Aorta (tissue), 5 donors: Measurements from ENCODE around the gene TNNI2. TPM values are rescaled to one million over a fixed set of nuclear protein-coding genes. Genes with fewer than 3 reads are reported as not detected.

ENCODE experiments used
- ATAC-seq: fragments of 200-7000 bp; cut with Tn5 transposase; one replicate; pipeline ENCODE4 v1.9.1; 2022; ENCODE audit warnings: moderate library complexity; ENCODE audit not compliant: low FRiP score
- DNase-seq, 2 donors: peaks; one replicate each; pipeline ENCODE4 v3.0.0-alpha.2; 2020
- H3K27ac ChIP-seq, 2 donors: one replicate each; pipeline ENCODE4 v1.5.1; 2013; ENCODE audit warnings: low read length in 2 of 2, mild to moderate bottlenecking in 2 of 2, moderate library complexity in 2 of 2, control low read depth in 1 of 2, inconsistent platforms in 1 of 2, low read depth in 1 of 2
- H3K27me3 ChIP-seq, 2 donors: one replicate each; pipeline ENCODE4 v1.6.1; 2013; ENCODE audit warnings: control low read depth in 1 of 2, low read length in 1 of 2, mild to moderate bottlenecking in 1 of 2, moderate library complexity in 1 of 2; ENCODE audit not compliant: insufficient read depth in 2 of 2, control insufficient read depth in 1 of 2
- H3K36me3 ChIP-seq, 2 donors: one replicate each; pipeline ENCODE4 v1.6.1; 2013; ENCODE audit warnings: control low read depth in 1 of 2, low read length in 1 of 2, mild to moderate bottlenecking in 1 of 2; ENCODE audit not compliant: insufficient read depth in 2 of 2, control insufficient read depth in 1 of 2
- H3K4me1 ChIP-seq, 2 donors: one replicate each; pipeline ENCODE4 v1.6.1; 2013; ENCODE audit warnings: low read length in 2 of 2, control low read depth in 1 of 2, mild to moderate bottlenecking in 1 of 2, moderate library complexity in 1 of 2; ENCODE audit not compliant: insufficient read depth in 2 of 2, control insufficient read depth in 1 of 2
- H3K4me3 ChIP-seq, 2 donors: one replicate each; pipeline ENCODE4 v1.5.1; 2013; ENCODE audit warnings: low read length in 2 of 2, control low read depth in 1 of 2, mild to moderate bottlenecking in 1 of 2
- H3K9me3 ChIP-seq: one replicate; pipeline ENCODE4 v1.6.1; 2013; ENCODE audit warnings: mild to moderate bottlenecking, low read length; ENCODE audit not compliant: control insufficient read depth
- WGBS, 2 donors: extraction: QIAGEN DNeasy Blood & Tissue Kit; methylation state at CpG; one replicate each; pipeline ENCODE4 v1.1.7; 2013; 5-methylcytosine and 5-hydroxymethylcytosine counted together
- intact Hi-C, 2 donors: fragments of 100-400 bp; cut with DNase I; formaldehyde crosslinking; loops; one replicate each; pipeline versions ENCODE4 v1.14.2 to v1.15.0; 2022
- polyA plus RNA-seq, 2 donors: library from polyadenylated mRNA; stranded (reverse); fragments of 200-250 nt; gene quantifications; one replicate each; pipeline ENCODE4 v1.2.3, GENCODE V29; 2013
- total RNA-seq, 2 donors: library from RNA; stranded (reverse); fragmentation: NEBNext Ultra II Directional; extraction: Animal tissue kit (Norgen Biotek cat#: 25700); gene quantifications; one replicate each; pipeline ENCODE4 v1.2.1, GENCODE V29; 2021
- donor health status: healthy with polysubstance abuse.
- donor health status: Bipolar disorder and iron deficiency.
- donor health status: DM: no; HTN: no; CAD: no.
- donor health status: DM: no; HTN: no; CAD: no.
- donor health status: DM: yes; HTN: yes; CAD: no.

Gene TNNI2
- total and polyA plus RNA-seq, 4 donors: 0.75 to 2.2 (median 0.81) TPM

GRCh38 chr11:1836011-1836945 is 2.5 kb upstream of the TNNI2 start:
- WGBS, 2 donors: 90 to 95% methylated on average over 43 of the region's 43 CpGs
- DNase-seq (peak in 1 of 2 donors; percentile 50), ATAC-seq (no peak)
- H3K27me3 ChIP-seq: no peaks in the 10 kb centered on the region
- no peaks in the 10 kb centered on the region for H3K4me1 ChIP-seq
- no peaks in the 10 kb centered on the region for H3K9me3 ChIP-seq
- no peak overlapping the region for H3K27ac ChIP-seq
- no peak overlapping the region for H3K4me3 ChIP-seq
- no peaks in the 10 kb centered on the region for H3K36me3 ChIP-seq
- intact Hi-C loops: loop anchor here (5.0 kb wide), 3 partner anchors 41 to 316 kb away; partner anchors contain the start of gene TNNT3 (in 1 of the 2)

DNA sequence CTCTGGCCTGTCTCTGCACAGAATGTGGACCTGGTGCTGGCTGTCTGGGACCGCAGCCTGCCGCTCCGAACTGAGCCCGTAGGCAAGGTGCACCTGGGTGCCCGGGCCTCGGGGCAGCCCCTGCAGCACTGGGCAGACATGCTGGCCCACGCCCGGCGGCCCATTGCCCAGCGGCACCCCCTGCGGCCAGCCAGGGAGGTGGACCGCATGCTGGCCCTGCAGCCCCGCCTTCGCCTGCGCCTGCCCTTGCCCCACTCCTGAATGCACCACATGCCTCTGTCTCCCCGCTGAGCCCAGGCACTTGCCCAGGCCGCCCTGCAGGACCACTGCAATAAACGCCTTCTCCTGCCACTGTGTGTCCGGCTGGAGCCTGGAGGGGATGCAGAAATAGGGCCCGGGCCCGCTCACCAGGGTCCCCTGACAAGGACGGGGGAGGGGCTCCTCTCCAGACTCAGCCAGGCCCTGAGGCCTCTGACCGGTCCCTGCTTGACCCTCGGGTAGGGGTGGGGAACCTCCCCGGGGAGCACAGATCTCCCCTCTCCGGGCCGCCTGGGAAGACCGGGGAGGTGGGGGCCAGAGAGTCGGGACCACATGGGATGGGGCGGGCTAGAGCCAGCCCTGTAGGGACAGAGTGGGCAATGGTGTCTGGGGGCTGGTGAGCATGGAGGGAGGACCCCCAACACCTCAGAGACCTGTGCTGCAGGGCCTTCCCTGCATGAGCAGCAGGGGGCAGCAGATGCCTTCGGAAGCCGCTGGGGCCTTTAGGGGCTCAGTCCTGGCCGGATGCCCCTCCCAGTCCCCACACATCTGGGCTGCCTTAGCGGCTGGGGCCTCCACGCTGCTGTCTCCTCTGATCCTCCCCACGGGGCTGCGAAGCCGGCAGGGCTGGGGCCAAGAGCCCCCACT is 1.4 kb upstream of the TNNI2 start:
- no peaks in the 10 kb centered on the region for H3K4me1 ChIP-seq
- intact Hi-C loops: loop anchor here (5.0 kb wide), 3 partner anchors 40 to 315 kb away; partner anchors contain the start of gene TNNT3 (in 1 of the 2)
- WGBS, 2 donors: 56 to 62% methylated on average over 30 to 38 of the region's 38 CpGs
- no peaks in the 10 kb centered on the region for H3K27me3 ChIP-seq
- H3K27ac ChIP-seq: no peak overlapping the region
- no peaks in the 10 kb centered on the region for H3K36me3 ChIP-seq
- H3K9me3 ChIP-seq: no peaks in the 10 kb centered on the region
- DNase-seq (peak; percentile 81 to 90), ATAC-seq (peak; percentile 67)
- H3K4me3 ChIP-seq: no peak overlapping the region

DNA sequence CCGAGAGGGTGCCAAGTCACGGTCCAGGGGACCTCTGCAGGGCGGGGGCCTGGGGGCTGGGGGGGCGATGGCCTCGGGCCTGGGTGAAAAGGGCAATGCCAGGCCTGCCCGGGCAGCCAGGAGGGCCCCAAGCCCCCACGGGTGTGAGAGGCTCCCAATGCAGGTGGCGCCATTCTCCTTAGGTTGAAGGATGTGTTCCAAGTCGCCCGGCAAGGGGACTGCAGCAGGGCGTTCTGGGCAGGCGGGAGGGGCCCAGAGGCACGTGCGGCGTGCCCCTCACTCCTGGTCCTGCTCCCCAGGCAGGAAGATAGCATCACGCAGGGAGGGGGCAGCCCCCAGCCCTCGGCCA is 730 bp upstream of the TNNI2 start:
- Histone ChIP-seq H3K9me3 (no peaks in the 10 kb centered on the region), H3K4me3 (no peak overlapping the region), H3K27ac (no peak overlapping the region), H3K36me3 (no peaks in the 10 kb centered on the region), H3K27me3 (no peaks in the 10 kb centered on the region), H3K4me1 (no peaks in the 10 kb centered on the region)
- WGBS, 2 donors: 55 to 56% methylated on average over 17 of the region's 17 CpGs
- DNase-seq (peak; percentile 49 to 72), ATAC-seq (no peak)
- intact Hi-C loops: loop anchor here (5.0 kb wide), 3 partner anchors 39 to 314 kb away; partner anchors contain the start of gene TNNT3 (in 1 of the 2)

DNA sequence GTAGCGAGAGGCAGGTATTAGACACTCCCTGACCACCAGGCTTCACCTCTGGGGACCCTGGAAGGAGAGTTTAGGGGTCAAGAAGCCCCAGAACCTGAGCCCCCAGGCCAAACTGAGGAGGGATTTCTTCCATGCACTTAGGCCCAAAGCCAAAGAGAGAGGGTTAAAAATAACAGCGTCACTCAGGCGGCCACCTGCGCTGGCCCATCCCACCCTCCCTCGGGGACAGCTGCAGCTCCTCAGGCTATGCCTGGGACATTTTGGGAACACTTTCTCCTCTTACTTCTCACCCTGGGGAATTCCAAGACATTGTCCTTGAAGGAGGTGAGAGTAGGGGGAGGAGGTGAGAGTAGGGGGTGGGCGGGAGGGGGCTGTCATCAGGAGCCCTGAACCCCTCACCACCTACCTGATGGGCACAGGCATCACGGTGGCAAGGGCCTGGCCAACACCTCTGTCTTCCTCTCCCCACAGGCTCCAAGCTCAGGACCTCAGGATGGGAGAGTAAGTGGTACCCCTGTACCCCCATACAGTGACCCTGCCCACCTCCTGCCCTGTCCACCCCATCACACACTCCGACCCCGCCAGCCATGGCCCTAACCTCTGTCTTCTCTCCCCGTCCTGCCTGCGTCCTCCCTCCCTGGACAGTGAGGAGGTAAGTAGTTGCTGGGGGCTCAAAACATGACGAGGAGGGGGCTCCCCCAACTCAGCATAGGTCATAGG is 583 bp downstream of the TNNI2 start:
- intact Hi-C loops: loop anchor here (5.0 kb wide), 3 partner anchors 38 to 313 kb away; partner anchors contain the start of gene TNNT3 (in 1 of the 2)
- Histone ChIP-seq H3K4me3 (no peak overlapping the region), H3K27me3 (no peaks in the 10 kb centered on the region), H3K36me3 (no peaks in the 10 kb centered on the region), H3K9me3 (no peaks in the 10 kb centered on the region), H3K4me1 (no peaks in the 10 kb centered on the region), H3K27ac (no peak overlapping the region)
- ATAC-seq: no peak
- WGBS, 2 donors: 88 to 90% methylated on average over 12 of the region's 12 CpGs
- DNase-seq: no peak

DNA sequence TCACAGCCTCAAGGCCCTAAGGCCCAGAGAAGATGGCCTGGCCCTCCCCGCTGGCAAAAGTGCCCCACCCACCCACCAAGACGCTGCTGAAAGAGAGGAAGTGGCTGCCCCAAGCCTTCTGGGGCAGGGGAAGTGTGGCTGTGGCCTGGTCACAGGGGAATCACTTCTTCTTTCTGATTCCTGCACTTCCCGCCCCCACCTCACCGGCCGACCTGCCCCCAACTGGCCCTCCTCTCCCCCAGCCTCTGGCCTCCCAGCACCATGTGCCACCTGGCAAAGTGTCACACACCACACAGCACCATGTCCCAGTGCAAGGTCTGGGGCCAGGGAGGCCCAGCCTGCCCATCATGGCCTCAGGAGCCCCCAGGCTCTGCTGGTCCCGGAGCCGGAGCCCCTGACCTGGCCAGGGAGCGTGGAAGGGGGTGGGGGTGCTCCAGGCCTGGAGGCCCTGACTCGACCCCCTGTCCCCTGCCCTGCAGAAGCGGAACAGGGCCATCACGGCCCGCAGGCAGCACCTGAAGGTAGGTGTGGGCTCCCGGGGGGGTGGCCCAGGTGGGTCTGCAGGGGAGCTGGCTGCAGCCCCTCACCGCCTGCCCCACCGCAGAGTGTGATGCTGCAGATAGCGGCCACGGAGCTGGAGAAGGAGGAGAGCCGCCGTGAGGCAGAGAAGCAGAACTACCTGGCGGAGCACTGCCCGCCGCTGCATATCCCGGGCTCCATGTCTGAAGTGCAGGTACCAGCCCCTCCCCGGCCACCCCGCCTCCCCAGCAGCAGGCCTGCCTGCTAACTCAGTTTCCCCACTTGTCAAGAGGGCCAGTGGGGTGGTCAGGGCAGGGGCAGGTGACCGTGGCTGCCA is 1.4 kb downstream of the TNNI2 start:
- no peak overlapping the region for H3K27ac ChIP-seq

GRCh38 chr11:1840780-1841480 is 2.1 kb downstream of the TNNI2 start:
- intact Hi-C loops: no loop called here
- no peak overlapping the region for H3K27ac ChIP-seq
- H3K4me1 ChIP-seq: no peaks in the 10 kb centered on the region
- ATAC-seq (no peak), DNase-seq (peak; percentile 48 to 76)
- no peaks in the 10 kb centered on the region for H3K36me3 ChIP-seq
- 94% methylated on average over 26 to 37 of the region's 37 CpGs for WGBS, 2 donors
- no peaks in the 10 kb centered on the region for H3K27me3 ChIP-seq
- no peak overlapping the region for H3K4me3 ChIP-seq
- no peaks in the 10 kb centered on the region for H3K9me3 ChIP-seq

More for the DNA sequence above, 1.4 kb downstream of the TNNI2 start:
- Histone ChIP-seq H3K9me3 (no peaks in the 10 kb centered on the region), H3K4me3 (no peak overlapping the region), H3K36me3 (no peaks in the 10 kb centered on the region), H3K4me1 (no peaks in the 10 kb centered on the region), H3K27me3 (no peaks in the 10 kb centered on the region)
- DNase-seq (peak; percentile 81 to 88), ATAC-seq (no peak)
- WGBS, 2 donors: 86 to 93% methylated on average over 20 to 26 of the region's 26 CpGs
- intact Hi-C loops: loop anchor here (5.0 kb wide), 3 partner anchors 37 to 312 kb away; partner anchors contain the start of gene TNNT3 (in 1 of the 2)

DNA sequence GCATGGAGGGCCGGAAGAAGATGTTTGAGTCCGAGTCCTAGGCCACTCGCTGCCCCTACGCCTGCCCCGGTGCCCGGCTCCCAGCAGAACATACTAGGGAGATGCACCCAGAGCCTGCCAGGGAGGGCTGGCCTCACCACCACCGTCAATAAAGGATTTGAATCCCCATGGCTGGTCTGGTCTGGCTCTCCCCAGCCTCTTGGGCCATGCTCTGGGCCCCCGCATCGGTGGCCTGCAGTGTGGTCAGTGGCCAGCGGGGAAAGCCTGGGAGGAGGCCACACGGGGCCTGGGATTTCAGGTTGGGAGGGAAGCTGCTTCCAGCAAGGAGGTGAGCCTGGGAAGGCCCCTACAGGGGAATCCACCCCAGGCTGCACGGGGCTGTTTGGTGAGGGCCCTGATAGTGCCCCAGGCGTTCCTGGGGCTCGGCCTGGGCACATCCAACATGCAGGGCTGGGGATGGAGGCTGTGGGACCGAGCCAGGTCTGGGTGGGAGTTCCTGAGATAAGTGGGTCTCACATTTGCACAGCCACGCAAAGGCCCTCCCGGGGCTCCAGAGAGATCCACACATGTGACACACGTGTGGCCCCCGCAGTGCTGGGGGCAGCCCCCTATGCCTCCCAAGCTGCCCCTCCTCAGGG is 2.8 kb downstream of the TNNI2 start:
- H3K4me1 ChIP-seq: no peaks in the 10 kb centered on the region
- no peaks in the 10 kb centered on the region for H3K36me3 ChIP-seq
- intact Hi-C loops: no loop called here
- H3K27me3 ChIP-seq: no peaks in the 10 kb centered on the region
- 93 to 94% methylated on average over 19 of the region's 19 CpGs for WGBS, 2 donors
- no peaks in the 10 kb centered on the region for H3K9me3 ChIP-seq
- DNase-seq (peak in 1 of 2 donors; percentile 42), ATAC-seq (no peak)
- H3K4me3 ChIP-seq: no peak overlapping the region
- no peak overlapping the region for H3K27ac ChIP-seq
